Measurements from ENCODE around the gene AMPD1. TPM values are rescaled to one million over a fixed set of nuclear protein-coding genes. Genes with fewer than 3 reads are reported as not detected.

Gene AMPD1
- total and polyA plus RNA-seq, 10 of the 15 experiments (the other 5 are each of a cell fraction or from before 2014, with no cell fraction given), result 0.12 to 0.30 (median 0.14) TPM; not detected in 7

GRCh38 chr1:114648503-114648902 lies 46.8 kb downstream of the AMPD1 start:
- Histone ChIP-seq H3K9me3 (replicated peaks; ENCODE audit: control insufficient read depth, insufficient read depth, low read length) (no peaks in the 10 kb centered on the region), H3K4me2 (ENCODE audit: control insufficient read depth, insufficient read depth) (no peak overlapping the region), H3K27me3 (replicated peaks in 1 of 2; ENCODE audit: control insufficient read depth in 2 of 2, insufficient read depth in 2 of 2, low read length in 1 of 2) (no peaks in the 10 kb centered on the region; a peak in 1 of 4 replicates), H3K79me2 (ENCODE audit: control insufficient read depth, insufficient read depth, low read length) (no peaks in the 10 kb centered on the region), H2AFZ (ENCODE audit: control insufficient read depth, low read depth, low read length) (no peak overlapping the region), H3K4me1 (ENCODE audit: control insufficient read depth, insufficient read depth, low read length) (no peaks in the 10 kb centered on the region), H3K4me3 (no peak overlapping the region), H3K36me3 (ENCODE audit: control insufficient read depth in 2 of 2, insufficient read depth in 2 of 2, low read length in 1 of 2) (no peaks in the 10 kb centered on the region), H3K27ac (ENCODE audit: control insufficient read depth, insufficient read depth) (no peak overlapping the region), H3K9ac (ENCODE audit: control insufficient read depth, insufficient read depth, low read length) (no peak overlapping the region), H4K20me1 (ENCODE audit: control insufficient read depth, insufficient read depth) (no peaks in the 10 kb centered on the region)
- no peak for ATAC-seq
- SMC1A ChIA-PET (ENCODE audit: uncharacterized antibody, unreplicated experiment), result no interaction called here
- TF ChIP-seq CTCF (IDR thresholded peaks at IDR 0.05 in 2 of 3, conservative IDR thresholded peaks at IDR 0.05 in 1 of 3; ENCODE audit: control insufficient read depth in 2 of 3, extremely low read depth in 1 of 3, insufficient read depth in 1 of 3, low read depth in 3 of 3, low read length in 3 of 3) (0 out of 6 replicates have a peak, but pooled peaks of 1 of the 3 experiments have one; percentile 0), CHD2 (IDR thresholded peaks at IDR 0.05; ENCODE audit: borderline replicate concordance, low read depth, low read length) (no peak)
- in situ Hi-C loops (cut with MboI) (no loop called here), intact Hi-C loops (cut with micrococcal nuclease; ENCODE audit: unreplicated experiment) (no loop called here)
- BruUV-seq (replicated peaks), result no TSS peak
- POLR2A ChIA-PET, result no interaction called here
- RAD21 ChIA-PET (ENCODE audit: unreplicated experiment), result interaction anchor here (1.3 kb wide), 1 partner anchor 21 kb away, joined by 4 read pairs; the partner anchor contains the start of gene DENND2C
- whole genome bisulfite sequencing (ENCODE audit: insufficient coverage, insufficient replicate concordance, low lambda C conversion rate, missing lambda C conversion rate), result 59% methylated on average over 1 of the region's 1 CpG
- CTCF ChIA-PET, result interaction anchor here (1.5 to 1.6 kb wide), 2 partner anchors 12 to 301 kb away, joined by 3 to 4 read pairs; no protein-coding TSS in a partner anchor
- no peak for DNase-seq (ENCODE audit: low read depth, low spot score)
- no peak for FAIRE-seq

- Histone ChIP-seq H3K4me2 (ENCODE audit: control insufficient read depth, insufficient read depth) (no peak overlapping the region), H3K27me3 (replicated peaks in 1 of 2; ENCODE audit: control insufficient read depth in 2 of 2, insufficient read depth in 2 of 2, low read length in 1 of 2) (no peaks in the 10 kb centered on the region), H3K79me2 (ENCODE audit: control insufficient read depth, insufficient read depth, low read length) (no peaks in the 10 kb centered on the region), H4K20me1 (ENCODE audit: control insufficient read depth, insufficient read depth) (no peaks in the 10 kb centered on the region), H3K27ac (ENCODE audit: control insufficient read depth, insufficient read depth) (no peak overlapping the region), H3K9ac (ENCODE audit: control insufficient read depth, insufficient read depth, low read length) (no peak overlapping the region), H3K36me3 (ENCODE audit: control insufficient read depth in 2 of 2, insufficient read depth in 2 of 2, low read length in 1 of 2) (no peaks in the 10 kb centered on the region), H2AFZ (ENCODE audit: control insufficient read depth, low read depth, low read length) (no peak overlapping the region), H3K9me3 (replicated peaks; ENCODE audit: control insufficient read depth, insufficient read depth, low read length) (no peaks in the 10 kb centered on the region), H3K4me1 (ENCODE audit: control insufficient read depth, insufficient read depth, low read length) (no peaks in the 10 kb centered on the region), H3K4me3 (no peak overlapping the region)
- DNase-seq (ENCODE audit: low read depth, low spot score), result no peak
- in situ Hi-C loops (cut with MboI), result no loop called here
- CTCF ChIA-PET, result interaction anchor here (0.8 kb wide), 1 partner anchor 828 kb away, joined by 3 read pairs; no protein-coding TSS in a partner anchor
- FAIRE-seq, result no peak
- no peak for TF ChIP-seq POU2F2 (IDR thresholded peaks at IDR 0.05; ENCODE audit: borderline replicate concordance, low read depth, low read length)
- TF ChIP-seq CEBPB (IDR thresholded peaks at IDR 0.05; ENCODE audit: borderline replicate concordance in 1 of 2, low read depth in 2 of 2, low read length in 2 of 2), result no peak
- no peak for TF ChIP-seq MYB (IDR thresholded peaks at IDR 0.05; ENCODE audit: borderline replicate concordance, low read depth, low read length)
- TF ChIP-seq SMARCA5 (IDR thresholded peaks at IDR 0.05), result no peak
- TF ChIP-seq ETV6 (conservative IDR thresholded peaks at IDR 0.05 in 1 of 2, IDR thresholded peaks at IDR 0.05 in 1 of 2; ENCODE audit: borderline replicate concordance in 1 of 2, low read depth in 1 of 2), result no peak
- TF ChIP-seq ZBTB11 (CRISPR knock-in tag; IDR thresholded peaks at IDR 0.05), result no peak
- WGBS (ENCODE audit: insufficient coverage, insufficient replicate concordance, low lambda C conversion rate, missing lambda C conversion rate), result 0% methylated on average over 2 of the region's 2 CpGs
- POLR2A ChIA-PET, result interaction anchor here (0.7 kb wide), 1 partner anchor 206 kb away, joined by 5 read pairs; no protein-coding TSS in a partner anchor
- SMC1A ChIA-PET (ENCODE audit: uncharacterized antibody, unreplicated experiment), result no interaction called here
- RAD21 ChIA-PET (ENCODE audit: unreplicated experiment), result no interaction called here
- no peak for ATAC-seq
- no TSS peak for BruUV-seq (replicated peaks)
- intact Hi-C loops (cut with micrococcal nuclease; ENCODE audit: unreplicated experiment), result no loop called here
Observed at GRCh38 chr1:114641377-114641776, 54.0 kb downstream of the AMPD1 start.

Data from GM12878 (cell line).